HG03439 (cell line): ENCODE data around the gene BDKRB2.
A peak's percentile ranks its signal among the peaks of the same experiment; 100 is the strongest.

ENCODE experiments used
- ATAC-seq: cut with Tn5 transposase; IDR thresholded peaks from one replicate; pipeline ENCODE4 v1.9.1; 2021; ENCODE audit warnings: mild to moderate bottlenecking, moderate library complexity; ENCODE audit not compliant: unreplicated experiment

The BDKRB2 gene

DNA sequence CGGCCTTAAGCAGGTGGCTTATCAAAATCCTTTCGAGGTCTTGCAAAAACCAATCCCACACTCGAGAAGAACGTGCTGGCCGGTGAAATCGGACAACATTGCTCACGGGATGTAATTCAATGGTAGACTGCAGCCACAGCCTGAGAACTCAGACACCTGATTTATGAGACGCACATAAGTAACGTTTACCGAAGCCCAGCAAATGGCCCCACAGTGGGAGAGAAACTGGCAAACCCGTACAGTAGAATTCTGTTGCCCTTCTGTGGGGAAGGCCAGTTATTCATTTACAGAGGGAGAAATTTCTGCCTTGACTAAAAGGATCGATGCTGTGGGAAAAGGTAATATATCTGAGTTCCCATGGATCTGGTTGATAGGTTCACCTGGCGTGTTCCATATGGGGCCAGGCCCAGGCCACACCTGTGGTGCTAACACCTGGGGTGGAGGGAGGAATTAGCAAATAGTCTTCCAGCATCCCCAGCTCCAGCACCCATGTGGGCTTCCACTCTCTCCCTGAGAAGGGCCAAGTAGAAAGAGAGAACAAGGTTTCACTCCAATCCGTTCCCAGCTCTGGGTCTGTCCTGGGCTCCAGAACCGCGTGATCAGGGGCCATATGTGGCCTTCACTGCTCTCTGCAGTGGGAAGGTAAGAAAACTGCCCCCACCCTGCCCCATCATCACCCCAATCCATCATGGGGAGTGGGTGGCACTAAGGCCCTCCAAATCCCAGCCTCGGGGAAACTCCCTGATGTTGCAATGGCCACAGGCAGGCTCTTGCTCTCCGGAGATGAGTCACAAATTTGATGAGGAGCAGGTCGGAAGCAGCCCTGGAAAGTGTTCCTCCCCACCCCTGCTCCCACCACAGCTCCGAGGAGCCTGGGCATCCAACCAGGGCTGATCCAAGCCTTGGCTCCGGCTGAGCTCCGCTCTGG is 64.1 kb downstream of the BDKRB2 start:
- ATAC-seq = no peak

- ATAC-seq = no peak
Observed at GRCh38 chr14:96269359-96269710, 64.7 kb downstream of the BDKRB2 start.

DNA sequence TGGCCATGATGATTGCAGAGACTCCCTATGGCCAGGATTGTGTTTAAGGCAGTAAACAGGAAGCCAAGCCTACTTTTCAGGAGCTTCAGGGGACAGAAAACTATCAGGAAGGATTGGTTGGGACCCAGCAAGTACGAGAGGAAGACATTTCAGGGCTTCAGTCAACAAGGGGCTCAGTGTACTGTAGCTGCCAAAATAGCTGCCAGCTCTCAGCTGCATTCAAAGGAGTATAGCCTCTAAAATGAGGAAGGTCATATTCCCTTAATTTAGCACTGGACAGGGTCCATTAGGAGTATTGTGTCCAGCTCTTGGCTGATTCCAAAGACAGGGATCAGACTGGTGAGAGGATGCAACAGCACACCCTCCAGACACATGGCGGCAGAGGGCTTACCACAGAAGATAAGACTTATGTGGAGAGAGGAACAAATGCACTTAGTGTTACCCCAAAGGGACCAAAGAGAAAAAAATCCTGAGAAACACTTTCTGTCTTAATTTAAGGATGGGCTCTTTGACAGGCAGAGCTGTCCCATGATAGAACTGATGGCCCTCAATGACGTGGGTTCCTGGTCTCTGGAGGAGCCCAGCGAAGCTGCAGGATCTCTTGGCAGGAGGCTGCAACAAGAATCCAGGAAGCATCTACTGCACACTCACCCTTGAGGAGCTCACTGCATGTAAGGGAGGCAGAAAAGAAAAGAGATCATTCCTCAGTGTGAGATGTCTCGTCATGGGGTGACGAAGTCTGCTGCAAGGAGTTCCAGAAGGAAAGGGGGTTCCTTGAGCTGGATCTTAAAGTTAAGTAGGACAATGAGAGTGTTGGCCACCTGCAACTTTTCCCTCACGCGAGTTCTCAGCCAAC is 66.2 kb downstream of the BDKRB2 start:
- ATAC-seq = no peak

DNA sequence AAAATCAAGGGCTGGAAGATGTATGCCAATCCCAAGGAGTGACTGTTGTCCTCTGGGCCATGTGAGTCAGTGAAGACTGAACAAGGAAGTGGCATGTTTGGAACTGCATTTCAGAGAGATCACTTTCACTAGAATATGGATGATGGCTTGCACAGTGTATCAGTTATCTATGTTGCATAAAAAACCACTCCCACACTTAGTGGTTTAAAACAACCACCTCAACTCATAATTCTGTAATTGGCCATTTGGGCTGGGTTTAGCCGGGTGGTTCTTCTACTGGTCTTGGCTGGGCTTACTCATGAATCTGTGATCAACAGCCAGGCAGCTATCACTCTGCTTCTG is 66.8 kb downstream of the BDKRB2 start:
- no peak for ATAC-seq

- no peak for ATAC-seq
Observed at GRCh38 chr14:96272777-96273473, 68.3 kb downstream of the BDKRB2 start.

DNA sequence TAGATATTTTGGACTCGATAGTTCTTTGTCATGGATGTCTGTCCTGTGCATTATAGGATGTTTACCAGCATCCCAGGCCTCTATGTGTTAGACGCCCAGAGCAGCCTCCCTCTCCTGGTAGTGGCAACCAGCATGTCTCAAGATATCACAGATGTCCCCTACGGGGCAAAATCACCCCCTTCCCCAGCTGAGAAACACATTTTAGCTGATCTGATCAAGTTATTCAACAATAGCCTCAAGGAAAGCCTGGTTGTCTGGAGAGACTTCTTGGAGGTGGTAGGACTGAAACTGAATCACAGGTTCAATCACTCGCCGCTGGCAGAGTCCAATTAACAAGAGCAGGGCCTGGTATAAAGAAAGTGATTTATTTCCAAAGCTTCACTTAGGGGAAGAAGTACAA is 69.0 kb downstream of the BDKRB2 start:
- no peak for ATAC-seq

DNA sequence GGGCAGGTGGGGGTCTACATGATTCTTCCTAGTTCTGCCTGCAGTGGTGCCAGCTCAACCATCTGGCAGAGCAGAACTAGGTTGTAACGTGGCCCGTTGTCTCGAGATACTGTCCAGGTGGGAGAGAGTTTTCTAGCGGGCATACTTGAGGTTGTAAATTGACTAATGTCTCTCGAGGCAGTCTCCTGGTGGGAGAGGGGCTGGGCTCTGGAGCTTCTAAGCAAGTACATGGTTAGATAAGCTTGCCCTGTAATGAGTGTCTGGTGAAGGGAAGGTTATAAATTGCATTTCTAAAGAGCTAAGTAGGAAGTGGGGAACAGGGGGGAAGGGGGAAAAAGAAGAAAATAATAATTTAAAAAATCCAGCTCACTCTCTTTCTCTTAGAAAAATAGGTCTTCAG is 69.5 kb downstream of the BDKRB2 start:
- ATAC-seq = no peak

DNA sequence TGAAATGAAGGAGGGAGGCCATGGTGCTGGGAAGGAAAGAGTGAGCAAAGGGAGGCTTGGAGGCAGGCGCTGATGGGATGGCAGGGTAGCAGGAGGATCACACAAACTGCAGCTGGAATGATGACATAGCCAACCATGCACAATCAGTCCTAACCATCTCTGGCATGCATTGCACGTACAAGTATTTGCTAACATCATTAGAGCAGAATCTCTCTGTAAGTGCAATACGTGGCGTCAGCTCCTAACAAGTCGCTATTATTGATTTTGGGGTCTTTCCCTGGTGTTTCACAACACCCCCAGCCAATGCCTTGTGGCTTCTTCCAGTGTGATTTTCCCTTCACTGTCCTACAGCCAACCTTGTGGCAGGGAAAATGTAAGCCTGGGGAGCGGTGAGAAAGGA is 69.9 kb downstream of the BDKRB2 start:
- no peak for ATAC-seq

DNA sequence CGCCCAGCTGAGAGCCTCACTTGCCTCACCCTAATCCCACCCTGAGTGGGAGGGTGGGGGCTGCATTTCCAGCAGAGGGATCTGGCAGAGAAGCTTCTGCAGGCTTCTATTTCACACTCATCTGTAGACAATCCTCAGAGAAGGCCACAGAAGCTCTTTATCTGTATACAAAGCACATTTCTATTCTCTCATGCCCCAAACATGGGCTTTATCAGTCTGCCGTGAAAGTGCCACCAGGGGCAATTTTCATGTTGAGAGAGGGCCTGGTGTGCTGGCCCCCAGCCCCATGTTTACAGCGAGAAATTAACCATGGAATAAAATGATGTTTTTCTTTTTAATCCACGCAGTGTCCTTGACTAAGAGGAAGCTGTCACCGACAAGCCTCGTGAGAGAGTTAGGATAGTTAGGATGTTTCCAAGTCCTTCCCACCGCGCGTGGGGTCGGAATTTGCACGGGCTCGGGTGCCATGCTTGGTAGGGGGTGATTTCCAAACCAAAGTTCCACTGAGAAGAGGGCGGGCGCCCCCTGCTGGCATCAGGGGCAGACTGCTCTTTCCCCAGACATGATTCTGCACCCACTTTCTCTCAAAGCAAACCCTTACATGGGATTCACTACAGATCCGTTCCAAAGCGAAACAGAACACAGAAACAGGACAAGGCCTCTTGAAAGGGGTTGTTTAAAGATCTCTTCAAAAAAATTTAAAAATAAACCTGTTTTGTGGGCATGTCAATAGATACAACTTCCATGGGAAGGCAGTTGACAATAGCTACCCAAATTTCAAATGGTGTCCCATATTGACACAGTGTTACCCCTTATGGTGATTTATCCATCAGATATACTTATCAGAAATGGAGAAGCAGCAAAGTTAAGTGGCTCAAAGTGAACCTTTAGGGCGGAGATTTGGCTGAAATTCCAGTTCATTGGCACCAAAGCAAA is 70.8 kb downstream of the BDKRB2 start:
- peak; percentile 56 for ATAC-seq

- ATAC-seq = no peak
Observed at GRCh38 chr14:96277890-96278289, 73.3 kb downstream of the BDKRB2 start.

DNA sequence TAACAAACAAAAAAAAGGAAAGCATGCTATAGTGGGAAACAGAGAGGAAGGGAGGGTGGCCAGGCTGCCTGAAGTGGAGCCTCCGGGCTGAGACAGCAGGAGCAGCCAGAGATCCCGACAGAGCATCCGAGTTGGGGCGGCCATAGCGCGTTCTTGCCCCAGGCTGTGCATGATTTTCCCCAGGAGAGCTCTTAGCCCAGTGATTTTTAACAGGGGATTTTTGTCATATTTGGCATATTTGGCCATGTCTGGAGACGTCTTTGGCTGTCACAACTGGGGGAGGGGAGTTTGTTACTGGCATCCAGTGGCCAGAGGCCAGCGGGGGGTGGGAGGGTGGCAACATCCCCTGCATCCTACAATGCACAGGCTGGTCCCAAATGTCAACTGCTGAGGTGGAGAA is 74.9 kb downstream of the BDKRB2 start:
- no peak for ATAC-seq

DNA sequence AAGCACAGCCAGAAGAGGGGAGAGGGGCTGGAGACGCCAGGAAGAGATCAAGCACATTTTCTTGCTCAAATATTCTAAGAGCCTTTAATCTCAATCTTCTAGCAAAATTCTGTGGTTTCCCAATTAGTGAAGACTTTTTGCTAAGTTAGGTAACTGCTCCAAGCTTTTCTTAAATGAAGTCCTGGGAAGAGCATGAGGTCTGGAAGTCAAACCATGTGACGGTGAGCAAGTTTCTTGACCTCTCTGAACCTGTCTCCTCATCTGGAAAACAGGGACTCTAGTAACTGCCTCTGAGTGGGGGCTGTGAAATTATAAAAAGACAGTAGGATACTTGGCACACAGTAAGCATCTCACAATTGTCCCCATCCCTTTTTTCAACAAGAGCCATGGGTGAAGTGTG is 75.5 kb downstream of the BDKRB2 start:
- no peak for ATAC-seq

DNA sequence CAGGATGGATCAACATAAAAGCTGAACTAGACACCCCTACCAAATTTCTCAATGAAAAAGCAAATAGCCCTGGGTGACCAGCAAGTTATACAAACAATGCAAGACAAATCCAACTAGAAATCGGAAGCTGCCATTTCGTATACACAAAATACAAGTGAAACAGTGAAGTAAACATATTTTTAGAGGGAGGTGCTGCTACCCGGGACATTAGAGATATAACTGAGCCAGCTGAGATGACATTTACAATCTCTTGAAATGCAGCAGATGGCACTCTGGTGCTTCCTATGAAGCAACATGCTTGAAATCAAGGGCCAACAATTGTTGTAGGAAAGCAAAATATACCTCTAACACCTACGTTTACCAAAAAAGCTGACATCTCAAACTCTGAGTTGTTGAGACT is 76.8 kb downstream of the BDKRB2 start:
- no peak for ATAC-seq

GRCh38 chr14:96284008-96284407 is 79.4 kb downstream of the BDKRB2 start:
- no peak for ATAC-seq

- ATAC-seq = no peak
Observed at GRCh38 chr14:96284430-96284829, 79.8 kb downstream of the BDKRB2 start.

DNA sequence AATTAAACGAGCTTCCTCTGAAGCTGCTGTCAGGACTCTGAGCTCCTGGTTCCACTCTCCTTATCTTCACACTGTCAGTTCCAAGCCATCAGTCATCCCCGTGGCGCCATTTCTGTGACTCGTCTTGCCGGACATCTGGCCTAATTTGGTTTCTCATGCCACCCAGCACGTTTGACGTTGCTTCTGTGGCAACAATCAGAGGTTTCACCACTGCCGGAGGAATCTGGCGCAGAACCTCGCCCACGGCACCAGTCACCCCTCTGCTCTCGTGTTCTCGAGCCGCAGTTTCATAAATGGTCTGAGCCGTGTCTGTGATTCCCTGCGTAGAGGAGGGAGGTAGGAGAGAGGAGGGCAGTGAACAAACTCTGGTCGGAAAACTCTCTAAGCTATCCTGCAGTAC is 81.0 kb downstream of the BDKRB2 start:
- ATAC-seq = no peak

- ATAC-seq = no peak
Observed at GRCh38 chr14:96286251-96286650, 81.6 kb downstream of the BDKRB2 start.

GRCh38 chr14:96287856-96288255 is 83.2 kb downstream of the BDKRB2 start:
- no peak for ATAC-seq
